Esophagus muscularis mucosa (tissue), 4 donors: ENCODE results near the gene HS3ST3A1. TPM values are rescaled to one million over a fixed set of nuclear protein-coding genes. Genes with fewer than 3 reads are reported as not detected.

Experiments used
- DNase-seq: peaks from one replicate; pipeline ENCODE4 v3.0.0-alpha.2; 2017; ENCODE audit errors: extremely low spot score
- H3K27ac ChIP-seq, 4 donors: fragments of 200-600 bp; sonication (generic); replicated peaks in 1 of 4; 1 replicate in 3 of 4; 2 replicates in 1 of 4; pipeline ENCODE4 v1.5.1; 2016 to 2019; ENCODE audit warnings: mild to moderate bottlenecking in 1 of 4
- H3K27me3 ChIP-seq, 4 donors: fragments of 200-600 bp; sonication (generic); one replicate each; pipeline versions ENCODE4 v1.5.1 to v1.6.0; 2016 to 2019
- H3K36me3 ChIP-seq, 4 donors: fragments of 200-600 bp; sonication (generic); one replicate each; pipeline ENCODE4 v1.5.1; 2016 to 2019
- H3K4me1 ChIP-seq, 4 donors: fragments of 200-600 bp; sonication (generic); one replicate each; pipeline ENCODE4 v1.5.1; 2016 to 2019
- H3K4me3 ChIP-seq, 4 donors: fragments of 200-600 bp; sonication (generic); 1 replicate in 2 of 4; 2 replicates in 2 of 4; pipeline ENCODE4 v1.5.1; 2016 to 2019; ENCODE audit warnings: mild to moderate bottlenecking in 4 of 4, moderate library complexity in 1 of 4
- H3K9me3 ChIP-seq, 4 donors: fragments of 200-600 bp; sonication (generic); 1 replicate in 3 of 4; 2 replicates in 1 of 4; pipeline ENCODE4 v1.5.1; 2016 to 2019
- EP300 ChIP-seq: sonication (generic); formaldehyde crosslinking; IDR thresholded peaks from one replicate; pipeline ENCODE4 v1.6.1; 2017; ENCODE audit warnings: antibody characterized with exemption
- POLR2A ChIP-seq: fragments of 450-650 bp; IDR thresholded peaks from one replicate; pipeline ENCODE4 v1.6.1; 2017; ENCODE audit warnings: antibody characterized with exemption, moderate library complexity, mild to moderate bottlenecking, low read depth
- POLR2AphosphoS5 ChIP-seq, 2 donors: sonication (generic); formaldehyde crosslinking; IDR thresholded peaks; one replicate each; pipeline ENCODE4 v1.6.1; 2017; ENCODE audit warnings: antibody characterized with exemption in 2 of 2
- WGBS: methylation state at CpG from one replicate; pipeline ENCODE4 v1.1.5; 2018; 5-methylcytosine and 5-hydroxymethylcytosine counted together
- intact Hi-C: fragments of 100-400 bp; cut with DNase I; formaldehyde crosslinking; loops from one replicate; pipeline ENCODE4 v1.15.1; 2023
- total RNA-seq, 4 donors: library from RNA; depleted of rRNA; stranded (reverse); fragments of >200 nt; gene quantifications; one replicate each; pipeline versions ENCODE4 v1.1.0 to v1.2.1, GENCODE V29; 2016
- TF ChIP-seq, protein P1 (sequence below), 3 experiments: fragments of 200-600 bp in 2 of 3; fragments of 450-650 bp in 1 of 3; sonication (generic) in 2 of 3; IDR thresholded peaks; one replicate each; pipeline ENCODE4 v1.5.1; 2017 to 2019; ENCODE audit warnings: antibody characterized with exemption in 3 of 3, mild to moderate bottlenecking in 2 of 3, moderate library complexity in 1 of 3

The HS3ST3A1 gene
- total RNA-seq, 4 donors from 2014 or later, result 5.7 to 10.4 (median 7.7) TPM

DNA sequence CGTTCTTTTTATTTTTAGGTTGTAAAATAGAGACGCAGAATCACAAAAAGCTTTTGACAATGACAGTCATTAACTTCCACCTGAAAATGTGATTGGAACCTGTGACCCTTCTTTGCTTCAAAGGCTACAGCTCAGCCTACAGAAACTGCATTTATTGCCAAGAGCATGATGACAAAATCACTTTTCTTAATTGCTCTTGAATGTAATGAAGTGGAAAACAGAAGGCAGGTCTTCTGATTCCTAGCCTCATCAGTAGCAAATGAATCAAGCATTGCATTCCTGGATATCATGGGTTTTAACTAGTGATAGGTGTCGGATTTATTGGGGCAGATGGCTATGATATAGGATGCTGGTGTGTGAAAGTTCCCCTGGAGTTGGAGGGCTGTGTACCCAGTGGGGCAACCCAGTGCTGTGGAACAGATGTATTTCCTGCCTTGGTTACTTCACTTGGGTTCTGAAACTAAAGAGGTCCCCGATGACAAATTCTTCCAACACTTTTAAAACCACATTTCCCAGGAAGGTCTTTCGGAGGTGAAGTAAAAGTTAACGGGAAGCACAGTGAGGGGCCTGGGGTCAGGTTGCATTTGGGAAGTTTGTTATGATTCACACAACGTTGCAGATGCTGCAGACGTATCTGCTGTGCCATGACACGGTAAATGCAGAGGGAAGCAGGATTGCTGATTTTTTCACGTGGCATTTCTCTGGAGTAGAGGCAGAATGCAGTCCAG, 127.5 kb downstream of the HS3ST3A1 start:
- TF ChIP-seq EP300, result no peak
- no peak for TF ChIP-seq POLR2AphosphoS5 (IDR thresholded peaks at IDR 0.05)
- TF ChIP-seq, protein P1, sequence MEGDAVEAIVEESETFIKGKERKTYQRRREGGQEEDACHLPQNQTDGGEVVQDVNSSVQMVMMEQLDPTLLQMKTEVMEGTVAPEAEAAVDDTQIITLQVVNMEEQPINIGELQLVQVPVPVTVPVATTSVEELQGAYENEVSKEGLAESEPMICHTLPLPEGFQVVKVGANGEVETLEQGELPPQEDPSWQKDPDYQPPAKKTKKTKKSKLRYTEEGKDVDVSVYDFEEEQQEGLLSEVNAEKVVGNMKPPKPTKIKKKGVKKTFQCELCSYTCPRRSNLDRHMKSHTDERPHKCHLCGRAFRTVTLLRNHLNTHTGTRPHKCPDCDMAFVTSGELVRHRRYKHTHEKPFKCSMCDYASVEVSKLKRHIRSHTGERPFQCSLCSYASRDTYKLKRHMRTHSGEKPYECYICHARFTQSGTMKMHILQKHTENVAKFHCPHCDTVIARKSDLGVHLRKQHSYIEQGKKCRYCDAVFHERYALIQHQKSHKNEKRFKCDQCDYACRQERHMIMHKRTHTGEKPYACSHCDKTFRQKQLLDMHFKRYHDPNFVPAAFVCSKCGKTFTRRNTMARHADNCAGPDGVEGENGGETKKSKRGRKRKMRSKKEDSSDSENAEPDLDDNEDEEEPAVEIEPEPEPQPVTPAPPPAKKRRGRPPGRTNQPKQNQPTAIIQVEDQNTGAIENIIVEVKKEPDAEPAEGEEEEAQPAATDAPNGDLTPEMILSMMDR (IDR thresholded peaks at IDR 0.05), result no peak
- no peak for TF ChIP-seq POLR2A
- no peak overlapping the region for H3K27ac ChIP-seq
- H3K36me3 ChIP-seq, result no peaks in the 10 kb centered on the region
- H3K4me1 ChIP-seq, result no peaks in the 10 kb centered on the region
- intact Hi-C loops, result no loop called here
- H3K4me3 ChIP-seq, result no peak overlapping the region
- no peaks in the 10 kb centered on the region for H3K9me3 ChIP-seq
- DNase-seq, result no peak
- 68% methylated on average over 10 of the region's 10 CpGs for WGBS
- H3K27me3 ChIP-seq, result no peaks in the 10 kb centered on the region

DNA sequence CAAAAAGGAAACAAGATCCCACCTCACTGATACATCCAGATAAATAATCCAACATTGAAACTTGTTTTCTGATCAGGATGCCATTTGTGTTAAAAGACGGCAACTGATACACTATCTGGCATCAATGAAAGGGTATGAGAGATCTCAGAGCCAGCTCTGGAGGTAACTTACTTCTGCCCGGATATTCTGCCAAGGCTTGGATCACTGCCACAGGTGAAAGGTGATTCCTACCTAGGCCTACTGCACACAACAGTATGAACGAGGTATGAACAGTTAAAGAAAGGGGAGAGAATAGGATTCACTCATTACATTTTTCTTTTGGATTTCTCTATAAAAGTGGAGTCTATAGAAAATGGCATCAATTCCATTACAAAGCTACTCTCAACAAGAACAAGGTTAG, 136.1 kb downstream of the HS3ST3A1 start:
- no peak for DNase-seq
- H3K4me3 ChIP-seq, result no peak overlapping the region
- TF ChIP-seq POLR2AphosphoS5 (IDR thresholded peaks at IDR 0.05) (no peak), POLR2A (no peak), EP300 (no peak)
- TF ChIP-seq, protein P1 (IDR thresholded peaks at IDR 0.05), result no peak
- intact Hi-C loops, result no loop called here
- H3K9me3 ChIP-seq, result no peaks in the 10 kb centered on the region
- H3K27me3 ChIP-seq, result no peaks in the 10 kb centered on the region
- 85% methylated on average over 3 of the region's 3 CpGs for WGBS
- H3K27ac ChIP-seq, result no peak overlapping the region
- H3K4me1 ChIP-seq, result peaks cover 0 to 14% (median 0%) of the 10 kb centered on the region in 4 donors
- H3K36me3 ChIP-seq, result no peaks in the 10 kb centered on the region

DNA sequence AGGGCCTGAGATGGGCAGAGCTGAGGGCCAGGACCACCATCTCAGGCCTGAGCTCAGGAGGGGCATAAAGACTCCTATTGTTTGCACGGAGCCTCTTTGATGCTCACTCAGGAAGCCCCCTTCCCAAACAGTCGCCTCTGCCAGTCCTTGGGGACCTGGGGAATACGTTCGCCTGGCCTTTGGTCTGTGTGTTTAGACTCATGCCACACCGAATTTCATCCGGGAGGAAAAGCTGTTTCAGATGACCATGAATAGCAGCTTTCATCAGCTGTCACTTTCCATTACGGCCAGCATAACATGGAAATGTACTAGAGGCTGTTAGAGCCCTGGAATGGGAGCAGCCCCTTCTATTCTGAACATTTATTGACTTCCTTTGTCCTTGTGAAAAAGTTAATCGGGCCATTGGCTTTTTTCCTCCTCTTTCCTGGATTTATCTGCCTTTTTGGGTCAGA, 139.0 kb downstream of the HS3ST3A1 start:
- H3K4me3 ChIP-seq, result no peak overlapping the region
- no peaks in the 10 kb centered on the region for H3K9me3 ChIP-seq
- peak; percentile 89 for DNase-seq
- 65% methylated on average over 8 of the region's 8 CpGs for WGBS
- TF ChIP-seq EP300, result no peak
- TF ChIP-seq POLR2A, result no peak
- TF ChIP-seq, protein P1 (IDR thresholded peaks at IDR 0.05), result no peak
- TF ChIP-seq POLR2AphosphoS5 (IDR thresholded peaks at IDR 0.05), result no peak
- H3K4me1 ChIP-seq, result peaks cover 0 to 14% (median 0%) of the 10 kb centered on the region in 4 donors
- H3K27ac ChIP-seq, result peak overlapping the region in 1 of 4 donors; percentile 34
- intact Hi-C loops, result no loop called here
- H3K27me3 ChIP-seq, result peaks cover 0 to 6% (median 2%) of the 10 kb centered on the region in 4 donors
- H3K36me3 ChIP-seq, result no peaks in the 10 kb centered on the region

DNA sequence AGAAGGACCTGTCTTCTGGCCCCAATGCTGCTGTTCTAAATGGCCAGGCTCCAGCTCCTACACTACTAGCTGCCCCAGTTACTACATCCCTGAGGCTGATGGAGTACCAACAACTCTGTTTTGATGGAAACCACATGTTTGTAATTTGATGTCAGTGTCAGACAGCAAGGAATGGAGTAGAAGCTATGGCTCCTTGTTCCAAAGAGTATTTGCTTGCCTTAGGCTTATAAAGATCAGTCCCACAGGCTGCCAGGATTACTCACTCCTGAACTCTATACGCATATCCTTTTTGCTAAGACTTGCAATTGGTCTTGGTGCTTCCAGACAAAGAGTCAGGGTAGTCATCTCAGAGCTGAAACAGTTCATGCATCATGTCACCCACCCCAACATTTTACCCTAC, 139.6 kb downstream of the HS3ST3A1 start:
- Histone ChIP-seq H3K27ac (peak overlapping the region in 1 of 4 donors; percentile 34), H3K36me3 (no peaks in the 10 kb centered on the region), H3K4me3 (no peak overlapping the region), H3K4me1 (peaks cover 0 to 14% (median 0%) of the 10 kb centered on the region in 4 donors), H3K9me3 (no peaks in the 10 kb centered on the region), H3K27me3 (peaks cover 0 to 6% (median 2%) of the 10 kb centered on the region in 4 donors)
- WGBS, result 90% methylated on average over 1 of the region's 1 CpG
- intact Hi-C loops, result no loop called here
- TF ChIP-seq POLR2AphosphoS5 (IDR thresholded peaks at IDR 0.05) (no peak), POLR2A (no peak), EP300 (no peak)
- TF ChIP-seq, protein P1 (IDR thresholded peaks at IDR 0.05), result no peak
- peak; percentile 80 for DNase-seq
